Left lung (tissue), 10 donors: ENCODE measurements around the gene PSMF1. TPM values are rescaled to one million over a fixed set of nuclear protein-coding genes. Genes with fewer than 3 reads are reported as not detected.

Experiments
- ATAC-seq: fragments of 200-7000 bp; cut with Tn5 transposase; one replicate; pipeline ENCODE4 v1.9.1; 2020; ENCODE audit warnings: moderate library complexity
- DNase-seq, 4 donors: peaks; one replicate each; pipeline ENCODE4 v3.0.0-alpha.2; 2013 to 2020
- H3K27ac ChIP-seq, 2 donors: fragments of 200-600 bp; sonication (generic) in 1 of 2; one replicate each; pipeline versions ENCODE4 v1.5.0 to v1.8.0; 2020 to 2021
- H3K27me3 ChIP-seq, 2 donors: fragments of 200-600 bp; sonication (generic) in 1 of 2; one replicate each; pipeline versions ENCODE4 v1.5.0 to v1.8.0; 2020 to 2021
- H3K36me3 ChIP-seq, 2 donors: fragments of 200-600 bp; sonication (generic) in 1 of 2; one replicate each; pipeline versions ENCODE4 v1.5.0 to v1.8.0; 2020 to 2021
- H3K4me1 ChIP-seq, 2 donors: fragments of 200-600 bp; one replicate each; pipeline ENCODE4 v1.8.0; 2021
- H3K4me3 ChIP-seq, 2 donors: fragments of 200-600 bp; sonication (generic) in 1 of 2; one replicate each; pipeline versions ENCODE4 v1.5.0 to v1.8.0; 2020 to 2021; ENCODE audit warnings: mild to moderate bottlenecking in 1 of 2
- H3K9me3 ChIP-seq, 2 donors: fragments of 200-600 bp; sonication (generic) in 1 of 2; one replicate each; pipeline versions ENCODE4 v1.5.0 to v1.8.0; 2020 to 2021
- CTCF ChIP-seq, 2 donors: fragments of 200-600 bp; sonication (generic) in 1 of 2; IDR thresholded peaks; one replicate each; pipeline versions ENCODE4 v1.5.0 to v1.8.0; 2021; ENCODE audit warnings: antibody characterized with exemption in 2 of 2
- intact Hi-C, 2 donors: fragments of 100-400 bp; cut with DNase I; formaldehyde crosslinking; loops; one replicate each; pipeline versions ENCODE4 v1.11.2 to v1.14.2; 2022
- polyA plus RNA-seq, 6 donors: library from polyadenylated mRNA; unstranded; fragments of 120-200 nt; gene quantifications; one replicate each; pipeline ENCODE4 v1.2.1, GENCODE V29; 2013; ENCODE audit not compliant: insufficient read length in 6 of 6
- total RNA-seq, 2 donors: library from RNA; stranded (reverse); fragmentation: NEBNext Ultra II Directional; extraction: Animal tissue kit (Norgen Biotek cat#: 25700); gene quantifications; one replicate each; pipeline ENCODE4 v1.2.1, GENCODE V29; 2021
- donor health status: DM: no; HTN: yes; CAD: no.
- donor health status: DM: no; HTN: no; CAD: no.

The PSMF1 gene
- total and polyA plus RNA-seq, 8 donors: 121 to 149 (median 130) TPM

- H3K27me3 ChIP-seq: no peaks in the 10 kb centered on the region
- H3K9me3 ChIP-seq: no peaks in the 10 kb centered on the region
- no peak for TF ChIP-seq CTCF (IDR thresholded peaks at IDR 0.05)
- no peak overlapping the region for H3K4me3 ChIP-seq
- H3K27ac ChIP-seq: no peak overlapping the region
- peaks cover 0 to 93% of the 10 kb centered on the region in 2 donors for H3K36me3 ChIP-seq
- intact Hi-C loops: no loop called here
- H3K4me1 ChIP-seq: no peaks in the 10 kb centered on the region
- ATAC-seq (peak; percentile 49), DNase-seq (peak in 2 of 4 donors; percentile 18 to 42)
Observed at GRCh38 chr20:1171461-1172093, 53.2 kb downstream of the PSMF1 start.

- no peak for ATAC-seq
- H3K4me1 ChIP-seq: no peaks in the 10 kb centered on the region
- no peaks in the 10 kb centered on the region for H3K9me3 ChIP-seq
- H3K36me3 ChIP-seq: peaks cover 0 to 82% of the 10 kb centered on the region in 2 donors
- H3K27me3 ChIP-seq: no peaks in the 10 kb centered on the region
- no peak for TF ChIP-seq CTCF (IDR thresholded peaks at IDR 0.05)
- H3K4me3 ChIP-seq: no peak overlapping the region
- intact Hi-C loops: no loop called here
- H3K27ac ChIP-seq: no peak overlapping the region
- no peak for DNase-seq
Observed at GRCh38 chr20:1173698-1174097, 55.3 kb downstream of the PSMF1 start.

GRCh38 chr20:1174787-1175186 lies 56.4 kb downstream of the PSMF1 start:
- no peaks in the 10 kb centered on the region for H3K4me1 ChIP-seq
- DNase-seq (no peak), ATAC-seq (no peak)
- no peak for TF ChIP-seq CTCF (IDR thresholded peaks at IDR 0.05)
- intact Hi-C loops: no loop called here
- H3K4me3 ChIP-seq: no peak overlapping the region
- no peaks in the 10 kb centered on the region for H3K9me3 ChIP-seq
- H3K27me3 ChIP-seq: no peaks in the 10 kb centered on the region
- H3K27ac ChIP-seq: no peak overlapping the region
- peaks cover 0 to 71% of the 10 kb centered on the region in 2 donors for H3K36me3 ChIP-seq

GRCh38 chr20:1177680-1178079 lies 59.3 kb downstream of the PSMF1 start:
- TF ChIP-seq CTCF (IDR thresholded peaks at IDR 0.05): no peak
- ATAC-seq: no peak
- H3K27me3 ChIP-seq: peaks cover 0 to 2% of the 10 kb centered on the region in 2 donors
- no peak overlapping the region for H3K27ac ChIP-seq
- H3K36me3 ChIP-seq: peaks cover 0 to 49% of the 10 kb centered on the region in 2 donors
- no peaks in the 10 kb centered on the region for H3K9me3 ChIP-seq
- DNase-seq: no peak
- intact Hi-C loops: no loop called here
- no peak overlapping the region for H3K4me3 ChIP-seq
- no peaks in the 10 kb centered on the region for H3K4me1 ChIP-seq

- no peaks in the 10 kb centered on the region for H3K9me3 ChIP-seq
- ATAC-seq (no peak), DNase-seq (no peak)
- H3K4me1 ChIP-seq: no peaks in the 10 kb centered on the region
- peaks cover 0 to 5% of the 10 kb centered on the region in 2 donors for H3K27me3 ChIP-seq
- intact Hi-C loops: no loop called here
- no peak overlapping the region for H3K4me3 ChIP-seq
- H3K36me3 ChIP-seq: peaks cover 0 to 45% of the 10 kb centered on the region in 2 donors
- H3K27ac ChIP-seq: no peak overlapping the region
- no peak for TF ChIP-seq CTCF (IDR thresholded peaks at IDR 0.05)
Observed at GRCh38 chr20:1178103-1178502, 59.7 kb downstream of the PSMF1 start.
